SK-N-SH (cell line): ENCODE measurements around the gene HUS1B.

Experiments used
- CHD2 ChIP-seq: fragments of 150-350 bp; IDR thresholded peaks from 2 replicates; pipeline ENCODE4 v1.6.1; 2018; ENCODE audit warnings: low read length; ENCODE audit not compliant: partially characterized antibody
- EZH2phosphoT487 ChIP-seq: fragments of 200-600 bp; sonication (generic); IDR thresholded peaks from 2 replicates; pipeline ENCODE4 v1.6.1; 2017; ENCODE audit warnings: low read depth, mixed run types, mild to moderate bottlenecking, antibody characterized with exemption, moderate library complexity, borderline replicate concordance
- FOSL2 ChIP-seq: IDR thresholded peaks from 2 replicates; pipeline ENCODE4 v1.4.0; 2012; ENCODE audit warnings: low read depth, mild to moderate bottlenecking, moderate library complexity, borderline replicate concordance
- FOXM1 ChIP-seq: IDR thresholded peaks from 2 replicates; pipeline ENCODE4 v1.4.0; 2012; ENCODE audit warnings: low read depth, mild to moderate bottlenecking
- JUND ChIP-seq: IDR thresholded peaks from 2 replicates; pipeline ENCODE4 v1.4.0; 2012
- POLR2AphosphoS5 ChIP-seq: IDR thresholded peaks from 2 replicates; pipeline ENCODE4 v1.6.1; 2012; ENCODE audit warnings: low read depth, low read length
- RAD21 ChIP-seq: IDR thresholded peaks from 2 replicates; pipeline ENCODE4 v1.6.1; 2012; ENCODE audit warnings: mild to moderate bottlenecking, low read length
- TAF1 ChIP-seq: IDR thresholded peaks from 2 replicates; pipeline ENCODE4 v1.6.1; 2012; ENCODE audit warnings: low read depth, mild to moderate bottlenecking, low read length, moderate library complexity, borderline replicate concordance
- TCF12 ChIP-seq: IDR thresholded peaks from 2 replicates; pipeline ENCODE4 v1.4.0; 2012
- YY1 ChIP-seq: IDR thresholded peaks from 2 replicates; pipeline ENCODE4 v1.4.0; 2012; ENCODE audit warnings: low read depth, mild to moderate bottlenecking
- TF ChIP-seq, protein P1 (sequence below): fragments of 200-600 bp; sonication (generic); IDR thresholded peaks from 2 replicates; pipeline ENCODE4 v1.6.1; 2017; ENCODE audit warnings: antibody characterized with exemption, mild to moderate bottlenecking, moderate library complexity
- TF ChIP-seq, protein P2 (sequence below): IDR thresholded peaks from 2 replicates; pipeline ENCODE4 v1.4.0; 2012; ENCODE audit warnings: low read depth

DNA sequence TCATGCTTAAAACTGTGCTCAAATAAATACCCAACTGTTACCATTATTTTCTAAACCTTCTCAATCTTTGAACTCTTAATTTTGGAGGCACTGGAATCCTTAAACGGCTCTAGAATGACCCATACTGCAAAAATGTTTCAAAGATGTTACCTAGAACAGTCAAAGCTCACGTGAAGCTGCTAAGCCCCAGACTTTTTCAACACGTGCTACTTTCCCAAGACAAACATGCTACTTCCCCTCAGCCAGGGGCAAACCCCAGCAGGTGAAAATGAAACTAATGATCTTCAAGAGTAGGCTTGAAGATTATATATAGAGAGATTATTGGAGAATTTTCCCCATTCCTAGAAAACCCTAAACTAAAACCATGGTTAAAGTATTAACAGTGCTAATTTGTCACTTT is 28.1 kb downstream of the HUS1B start:
- TF ChIP-seq, protein P1, sequence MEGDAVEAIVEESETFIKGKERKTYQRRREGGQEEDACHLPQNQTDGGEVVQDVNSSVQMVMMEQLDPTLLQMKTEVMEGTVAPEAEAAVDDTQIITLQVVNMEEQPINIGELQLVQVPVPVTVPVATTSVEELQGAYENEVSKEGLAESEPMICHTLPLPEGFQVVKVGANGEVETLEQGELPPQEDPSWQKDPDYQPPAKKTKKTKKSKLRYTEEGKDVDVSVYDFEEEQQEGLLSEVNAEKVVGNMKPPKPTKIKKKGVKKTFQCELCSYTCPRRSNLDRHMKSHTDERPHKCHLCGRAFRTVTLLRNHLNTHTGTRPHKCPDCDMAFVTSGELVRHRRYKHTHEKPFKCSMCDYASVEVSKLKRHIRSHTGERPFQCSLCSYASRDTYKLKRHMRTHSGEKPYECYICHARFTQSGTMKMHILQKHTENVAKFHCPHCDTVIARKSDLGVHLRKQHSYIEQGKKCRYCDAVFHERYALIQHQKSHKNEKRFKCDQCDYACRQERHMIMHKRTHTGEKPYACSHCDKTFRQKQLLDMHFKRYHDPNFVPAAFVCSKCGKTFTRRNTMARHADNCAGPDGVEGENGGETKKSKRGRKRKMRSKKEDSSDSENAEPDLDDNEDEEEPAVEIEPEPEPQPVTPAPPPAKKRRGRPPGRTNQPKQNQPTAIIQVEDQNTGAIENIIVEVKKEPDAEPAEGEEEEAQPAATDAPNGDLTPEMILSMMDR, result no peak
- no peak for TF ChIP-seq TAF1
- no peak for TF ChIP-seq TCF12
- no peak for TF ChIP-seq POLR2AphosphoS5
- no peak for TF ChIP-seq FOXM1
- no peak for TF ChIP-seq EZH2phosphoT487
- TF ChIP-seq RAD21, result no peak
- TF ChIP-seq, protein P2, sequence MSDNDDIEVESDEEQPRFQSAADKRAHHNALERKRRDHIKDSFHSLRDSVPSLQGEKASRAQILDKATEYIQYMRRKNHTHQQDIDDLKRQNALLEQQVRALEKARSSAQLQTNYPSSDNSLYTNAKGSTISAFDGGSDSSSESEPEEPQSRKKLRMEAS, result no peak
- no peak for TF ChIP-seq JUND
- TF ChIP-seq YY1, result no peak
- no peak for TF ChIP-seq CHD2
- no peak for TF ChIP-seq FOSL2
